Measurements from ENCODE around the gene TEX10. TPM values are rescaled to one million over a fixed set of nuclear protein-coding genes. Genes with fewer than 3 reads are reported as not detected.

The TEX10 gene
- total RNA-seq (2022; extraction: Qiagen RNA extraction): 24.3 to 28.6 TPM (median 24.7 TPM) in 5 replicates

GRCh38 chr9:100352727-100353505, at the start of gene TEX10:
TEX10 (minus strand) TSS chr9:100352942; CDS start chr9:100349363, 3,579 bp downstream.

Other genes starting within 250 kb of the TEX10 start
- gene MSANTD3, start 74.2 kb upstream of the TEX10 start, total RNA-seq (2022; extraction: Qiagen RNA extraction): 60.2 to 70.1 TPM (median 64.0 TPM) in 5 replicates
- 0.59 to 1.3 TPM (median 0.95 TPM) in 5 replicates for gene TMEFF1, start 120.2 kb upstream of the TEX10 start, total RNA-seq (2022; extraction: Qiagen RNA extraction)
- gene CAVIN4, start 225.1 kb upstream of the TEX10 start, total RNA-seq (2022; extraction: Qiagen RNA extraction): 0.26 to 0.47 TPM (median 0.39 TPM) in 5 replicates

Measured in A549 treated with dexamethasone at 1 μM for 4 hours (cell line).